ENCODE data around the gene RPL10.
"Not testable (repeated sequence)": the region's sequence is repeated elsewhere in the genome, so short reads cannot be mapped to it uniquely, and the experiment has no call there.

The RPL10 gene

DNA sequence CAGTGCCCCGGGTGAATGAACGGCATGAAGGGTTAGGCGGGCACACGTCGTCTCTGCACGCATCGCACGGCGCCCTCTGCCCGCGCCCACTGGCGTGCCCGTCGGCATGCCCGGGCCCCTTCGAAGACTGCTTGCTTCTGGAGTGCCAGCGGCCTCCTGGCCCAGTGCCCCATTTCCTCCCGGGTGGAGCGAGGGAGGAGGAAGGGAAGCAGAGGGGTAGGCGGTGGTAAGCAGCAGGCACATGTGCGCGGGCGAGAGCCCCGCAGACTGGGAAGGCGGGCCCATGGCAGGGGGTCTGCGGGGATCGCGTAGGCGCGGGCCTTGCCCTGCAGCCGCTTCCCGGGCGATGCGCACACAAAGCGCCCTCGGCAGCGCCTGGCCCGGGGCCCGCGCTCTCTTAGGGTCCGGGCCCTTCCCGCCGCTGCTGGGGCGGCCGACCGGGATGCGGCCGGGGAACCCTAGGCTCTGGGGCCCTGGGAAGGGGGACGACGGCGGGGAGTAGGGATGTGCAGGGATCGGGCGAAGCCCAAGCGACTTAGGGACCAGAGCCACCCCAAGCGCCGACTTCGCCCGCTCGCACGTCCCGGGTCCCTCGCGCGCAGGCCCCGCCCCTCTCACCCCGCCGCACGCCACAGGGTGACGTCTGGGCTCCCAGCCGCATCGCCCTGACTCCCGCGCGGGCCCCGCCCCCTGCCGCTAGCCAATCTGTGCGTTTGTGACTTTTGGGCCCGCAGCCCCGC is 19.9 kb upstream of the RPL10 start:
- DNase-seq (ENCODE audit: low spot score) = no peak

GRCh38 chrX:154378799-154379568 is 19.2 kb upstream of the RPL10 start, which contains the start of gene EMD:
Gene EMD, plus strand, starts transcription at chrX:154379295. Its CDS starts 190 bp downstream, at chrX:154379485.
- peak; percentile 96 for DNase-seq (ENCODE audit: low spot score)

- DNase-seq (ENCODE audit: low spot score) = no peak
These were observed 18.6 kb upstream of the RPL10 start for GRCh38 chrX:154379569-154379951.

DNA sequence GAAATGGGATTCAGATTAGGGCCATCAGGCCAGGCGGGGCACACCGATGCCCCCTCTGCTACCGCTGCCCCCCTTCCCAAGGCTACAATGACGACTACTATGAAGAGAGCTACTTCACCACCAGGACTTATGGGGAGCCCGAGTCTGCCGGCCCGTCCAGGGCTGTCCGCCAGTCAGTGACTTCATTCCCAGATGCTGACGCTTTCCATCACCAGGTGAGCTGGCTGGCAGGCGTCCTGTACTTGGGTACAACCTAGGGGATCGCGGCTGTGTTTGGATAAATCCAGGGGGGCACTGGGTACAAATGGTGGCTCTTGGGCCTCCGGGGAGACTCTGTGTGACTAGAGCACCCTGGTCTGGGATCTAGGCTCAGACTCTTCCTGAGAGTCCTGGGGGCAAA is 18.0 kb upstream of the RPL10 start:
- DNase-seq (ENCODE audit: low spot score) = no peak

DNA sequence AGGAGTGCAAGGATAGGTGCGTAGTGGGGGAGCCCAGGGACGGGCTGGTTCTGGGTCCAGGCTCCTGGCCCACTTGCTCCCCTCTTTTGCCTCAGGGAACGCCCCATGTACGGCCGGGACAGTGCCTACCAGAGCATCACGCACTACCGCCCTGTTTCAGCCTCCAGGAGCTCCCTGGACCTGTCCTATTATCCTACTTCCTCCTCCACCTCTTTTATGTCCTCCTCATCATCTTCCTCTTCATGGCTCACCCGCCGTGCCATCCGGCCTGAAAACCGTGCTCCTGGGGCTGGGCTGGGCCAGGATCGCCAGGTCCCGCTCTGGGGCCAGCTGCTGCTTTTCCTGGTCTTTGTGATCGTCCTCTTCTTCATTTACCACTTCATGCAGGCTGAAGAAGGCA is 17.4 kb upstream of the RPL10 start:
- no peak for DNase-seq (ENCODE audit: low spot score)

- DNase-seq (ENCODE audit: low spot score) = no peak
These were observed 16.9 kb upstream of the RPL10 start for GRCh38 chrX:154381271-154381670.

DNA sequence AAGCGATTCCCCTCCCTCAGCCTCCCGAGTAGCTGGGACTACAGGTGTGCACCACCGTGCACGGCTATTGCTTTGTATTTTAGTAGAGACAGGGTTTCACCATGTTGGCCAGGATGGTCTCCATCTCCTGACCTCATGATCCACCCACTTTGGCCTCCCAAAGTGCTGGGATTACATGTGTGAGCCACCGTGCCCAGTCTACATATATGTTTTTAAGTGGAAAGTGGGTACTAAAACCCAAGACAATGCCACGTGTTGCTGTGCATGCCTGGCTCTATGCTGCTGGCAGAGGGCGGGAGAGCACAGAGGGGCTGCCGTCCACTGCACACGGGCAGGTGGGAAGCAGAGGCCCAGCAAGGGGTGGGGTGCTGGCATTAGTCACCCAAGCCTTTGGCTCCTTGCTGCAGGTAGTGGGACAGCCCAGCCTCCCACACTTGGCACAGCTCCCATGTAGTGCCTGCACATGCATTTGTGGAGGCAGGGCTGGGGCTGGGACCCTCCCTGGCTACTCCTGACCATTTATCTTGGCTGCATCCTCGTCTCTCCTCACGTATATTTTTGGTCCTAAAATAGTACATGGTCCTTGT is 15.6 kb upstream of the RPL10 start:
- DNase-seq (ENCODE audit: low spot score) = no peak

DNA sequence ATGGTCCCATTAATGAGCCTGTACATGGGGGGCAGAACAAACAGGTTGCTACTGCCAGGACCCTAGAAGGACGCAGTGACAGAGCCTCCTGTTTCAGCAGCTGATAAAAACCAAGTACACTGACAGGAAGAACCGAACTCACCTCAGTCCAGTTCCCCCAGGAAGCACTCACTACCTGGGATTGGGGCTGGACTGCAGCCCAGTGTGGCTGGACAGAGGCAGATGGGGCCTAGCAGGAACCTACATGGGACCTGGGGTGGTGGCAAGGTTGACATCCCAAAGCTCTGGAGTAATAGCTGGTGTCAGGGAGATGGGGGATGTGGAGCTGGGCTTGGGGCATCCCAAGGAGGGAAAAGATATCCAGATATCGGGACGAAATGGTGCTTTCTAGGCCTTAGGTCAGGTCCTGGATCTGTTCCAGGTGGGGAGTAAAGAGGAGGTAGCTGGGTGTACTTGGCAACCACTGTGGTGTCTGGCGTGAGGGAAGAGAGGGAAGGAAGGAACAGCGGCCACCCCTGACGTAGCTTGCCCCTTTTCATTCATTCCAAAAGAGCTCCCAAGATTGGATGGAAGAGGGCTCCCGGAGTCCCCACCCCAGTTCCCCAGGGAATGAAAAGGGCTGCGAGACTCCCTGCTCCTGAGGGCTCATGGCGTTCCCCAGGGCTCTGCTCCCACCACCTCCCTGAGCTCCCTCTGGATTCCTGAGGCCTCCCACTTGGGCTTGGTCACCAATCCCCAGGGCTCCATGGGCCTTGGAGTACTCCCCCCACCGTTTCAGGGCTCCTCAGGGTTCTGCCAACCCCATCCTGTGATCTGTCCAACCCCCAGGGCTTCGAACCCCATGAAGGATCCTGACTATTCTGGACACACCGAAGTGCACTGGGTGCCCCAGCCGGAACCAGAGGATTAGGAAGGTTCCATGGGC is 14.6 kb upstream of the RPL10 start:
- DNase-seq (ENCODE audit: low spot score) = no peak

- DNase-seq (ENCODE audit: low spot score) = no peak
These were observed 13.8 kb upstream of the RPL10 start for GRCh38 chrX:154384284-154384892.

GRCh38 chrX:154388094-154388493 is 10.1 kb upstream of the RPL10 start:
- DNase-seq (ENCODE audit: low spot score) = not testable (repeated sequence)

- not testable (repeated sequence) for DNase-seq (ENCODE audit: low spot score)
These were observed 9.5 kb upstream of the RPL10 start for GRCh38 chrX:154388649-154389048.

DNA sequence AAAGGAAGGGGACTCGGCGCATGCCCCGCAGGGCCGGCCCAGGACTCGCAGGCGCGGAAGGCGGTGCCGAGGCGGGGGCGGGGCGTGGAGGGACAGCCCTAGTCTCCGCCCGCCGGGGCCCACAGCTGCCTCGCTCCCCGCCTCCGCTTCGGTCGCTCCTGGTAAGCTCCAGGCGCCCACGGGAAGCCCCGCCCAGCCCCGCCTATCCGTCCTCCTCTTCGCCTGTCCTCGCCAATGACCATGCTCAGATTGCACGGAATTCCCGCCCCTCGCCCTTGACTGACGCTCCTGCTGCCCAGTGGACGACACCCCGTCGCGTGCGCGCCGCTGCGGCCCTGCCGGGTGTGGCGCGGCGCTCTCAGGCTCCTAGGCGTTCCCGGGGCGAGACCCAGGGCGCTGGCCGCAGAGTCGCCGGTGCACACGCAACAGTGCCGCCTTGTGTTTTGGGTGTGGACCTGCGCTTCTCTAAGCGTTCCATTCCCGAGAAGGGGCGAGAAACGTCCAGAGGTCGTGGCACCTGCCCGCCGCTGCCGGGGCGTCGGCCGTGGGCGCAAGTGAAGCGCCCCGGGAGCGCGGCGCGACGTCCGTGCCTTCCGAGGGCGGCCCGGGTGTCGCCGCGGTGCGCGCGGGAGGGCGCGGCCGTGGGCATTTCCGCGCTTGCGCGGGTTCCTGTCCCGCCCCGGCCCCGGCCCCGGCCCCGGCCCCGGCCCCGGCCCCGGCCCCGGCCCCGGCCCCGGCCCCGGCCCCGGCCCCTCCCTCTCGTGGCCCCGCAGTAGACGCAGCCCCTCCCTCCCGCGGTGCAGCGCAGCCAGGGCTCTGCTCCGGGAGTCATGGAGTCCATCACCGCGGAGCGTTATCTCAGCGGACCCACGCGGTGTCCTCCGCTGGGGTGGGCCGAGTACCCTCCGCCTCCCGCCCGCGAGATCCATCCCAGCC is 8.1 kb upstream of the RPL10 start:
- not testable (repeated sequence) for DNase-seq (ENCODE audit: low spot score)

DNA sequence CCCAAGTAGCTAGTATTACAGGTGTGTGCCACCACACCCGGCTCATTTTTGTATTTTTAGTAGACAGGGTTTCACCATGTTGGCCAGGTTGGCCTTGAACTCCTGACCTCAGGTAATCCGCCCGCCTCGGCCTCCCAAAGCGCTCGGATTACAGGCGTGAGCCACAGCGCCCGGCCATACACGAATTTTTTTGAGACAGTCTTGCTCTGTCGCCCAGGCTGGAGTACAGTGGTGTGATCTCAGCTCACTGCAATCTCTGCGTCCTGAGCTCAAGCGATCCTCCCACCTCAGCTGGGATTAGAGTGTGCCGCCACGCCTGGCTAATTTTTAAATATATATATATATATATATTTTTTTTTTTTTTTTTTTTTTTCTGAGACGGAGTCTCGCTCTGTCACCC is 1.8 kb upstream of the RPL10 start:
- not testable (repeated sequence) for DNase-seq (ENCODE audit: low spot score)

GRCh38 chrX:154396973-154397887 is 947 bp upstream of the RPL10 start:
- peak; percentile 76 for DNase-seq (ENCODE audit: low spot score)

DNA sequence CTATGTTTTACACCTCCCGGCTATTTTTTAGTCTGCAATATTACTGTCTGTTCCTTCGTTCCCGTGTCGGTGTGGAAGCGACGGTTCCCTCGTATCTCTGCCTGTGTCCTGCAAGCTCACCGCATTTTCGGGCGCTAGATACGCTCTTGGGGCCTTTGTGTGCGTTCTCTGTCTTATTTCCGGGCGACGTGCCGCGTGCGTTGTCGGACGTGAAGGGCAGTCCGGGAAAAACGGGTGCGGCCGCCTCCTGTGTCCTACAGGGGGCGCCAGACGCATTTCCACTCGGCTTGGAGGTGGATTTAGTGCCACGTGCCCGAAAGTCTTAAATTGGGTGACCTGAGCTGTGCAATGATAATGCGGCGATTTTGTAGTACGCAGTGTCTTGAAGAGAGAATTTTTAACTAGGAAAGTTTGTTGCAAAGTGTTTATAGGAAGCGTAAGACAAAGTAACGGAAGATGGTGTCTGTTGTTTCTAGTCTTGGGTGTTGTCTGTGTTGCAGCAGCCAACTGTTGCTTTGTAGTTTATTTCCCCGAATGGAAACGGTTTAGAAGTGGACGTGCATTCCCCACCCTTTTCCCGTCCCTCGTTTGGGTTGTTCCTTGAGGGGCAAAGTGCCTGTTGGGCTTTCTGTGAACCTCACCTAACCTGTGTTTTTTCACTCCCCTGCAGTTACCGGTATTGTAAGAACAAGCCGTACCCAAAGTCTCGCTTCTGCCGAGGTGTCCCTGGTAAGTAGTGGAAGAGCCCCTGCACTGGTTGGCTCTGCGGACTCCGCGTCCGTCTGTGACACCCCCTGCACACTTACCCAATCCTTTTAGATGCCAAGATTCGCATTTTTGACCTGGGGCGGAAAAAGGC is 720 bp downstream of the RPL10 start:
- peak; percentile 80 for DNase-seq (ENCODE audit: low spot score)

DNA sequence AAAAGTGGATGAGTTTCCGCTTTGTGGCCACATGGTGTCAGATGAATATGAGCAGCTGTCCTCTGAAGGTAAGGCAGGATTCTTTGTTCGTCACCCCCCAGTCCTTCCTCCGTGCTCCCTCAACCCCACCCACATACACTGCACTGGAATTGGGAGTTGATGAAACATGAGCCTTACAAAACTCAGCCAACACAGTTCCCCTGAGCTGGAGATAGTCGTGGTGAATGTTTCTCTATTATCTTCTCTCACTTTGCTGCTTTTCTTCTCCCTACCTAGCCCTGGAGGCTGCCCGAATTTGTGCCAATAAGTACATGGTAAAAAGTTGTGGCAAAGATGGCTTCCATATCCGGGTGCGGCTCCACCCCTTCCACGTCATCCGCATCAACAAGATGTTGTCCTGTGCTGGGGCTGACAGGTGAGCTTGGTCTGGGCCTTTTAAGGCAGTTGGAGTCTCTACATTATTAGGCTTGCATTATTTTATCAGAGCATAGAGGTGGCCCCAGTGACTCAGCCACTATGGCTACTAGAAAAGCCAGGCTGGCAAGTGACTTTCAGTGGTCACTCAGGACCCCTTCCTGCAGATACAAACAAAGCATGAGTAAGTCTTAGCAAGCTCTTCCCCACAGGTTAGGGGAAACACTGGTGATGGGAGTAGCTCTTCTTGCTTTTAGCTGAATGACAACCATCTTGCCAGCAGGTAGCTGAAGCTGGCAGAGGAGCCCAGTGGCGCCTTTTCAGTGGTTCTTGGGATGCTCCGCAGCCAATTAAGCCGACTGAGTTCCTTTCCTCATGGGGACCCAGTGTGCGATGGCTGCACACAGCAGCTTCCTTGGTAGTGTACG is 1.6 kb downstream of the RPL10 start:
- no peak for DNase-seq (ENCODE audit: low spot score)

DNA sequence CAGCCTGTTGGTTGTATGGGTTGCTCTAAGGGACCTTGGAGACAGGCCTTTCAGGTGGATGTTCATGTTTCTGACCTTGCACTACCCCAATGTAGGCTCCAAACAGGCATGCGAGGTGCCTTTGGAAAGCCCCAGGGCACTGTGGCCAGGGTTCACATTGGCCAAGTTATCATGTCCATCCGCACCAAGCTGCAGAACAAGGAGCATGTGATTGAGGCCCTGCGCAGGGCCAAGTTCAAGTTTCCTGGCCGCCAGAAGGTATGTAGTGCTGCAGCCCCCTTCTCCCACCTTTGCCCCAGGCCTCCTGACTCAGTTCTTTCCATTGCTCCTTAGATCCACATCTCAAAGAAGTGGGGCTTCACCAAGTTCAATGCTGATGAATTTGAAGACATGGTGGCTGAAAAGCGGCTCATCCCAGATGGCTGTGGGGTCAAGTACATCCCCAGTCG is 2.2 kb downstream of the RPL10 start:
- DNase-seq (ENCODE audit: low spot score) = not testable (repeated sequence)

Measured in RKO (cell line).